Measurements from ENCODE around the gene DOCK7.

Gene DOCK7

DNA sequence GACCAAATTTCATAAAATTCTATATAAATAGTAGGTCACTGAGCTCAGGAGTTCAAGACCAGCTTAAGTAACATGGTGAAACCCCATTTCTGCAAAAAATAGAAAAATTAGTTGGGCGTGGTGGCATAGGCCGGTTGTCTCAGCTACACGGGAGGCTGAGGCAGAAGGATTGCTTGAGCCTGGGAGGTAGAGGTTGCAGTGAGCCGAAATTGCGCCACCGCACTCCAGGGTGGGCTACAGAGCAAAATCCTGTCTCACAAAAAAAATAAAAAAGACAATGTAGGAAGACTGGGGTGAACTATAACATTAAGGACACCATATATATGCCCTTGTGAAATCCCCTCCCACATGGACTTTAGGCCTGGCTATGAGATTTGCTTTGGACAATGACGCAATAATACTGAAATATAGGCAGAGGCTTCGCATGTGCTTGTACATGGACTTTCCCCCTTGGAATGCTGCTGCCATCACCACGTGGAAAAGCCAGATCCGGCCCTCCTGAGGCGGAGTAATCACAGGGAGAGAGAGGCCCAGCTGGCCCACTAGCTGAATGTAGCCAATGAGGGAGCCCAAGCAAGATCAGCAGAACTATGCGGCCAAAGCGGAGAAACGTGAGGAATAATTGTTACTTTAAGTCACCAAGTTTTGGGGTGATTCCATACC lies 264.5 kb downstream of the DOCK7 start:
- DNase-seq (ENCODE audit: low spot score) = no peak

DNA sequence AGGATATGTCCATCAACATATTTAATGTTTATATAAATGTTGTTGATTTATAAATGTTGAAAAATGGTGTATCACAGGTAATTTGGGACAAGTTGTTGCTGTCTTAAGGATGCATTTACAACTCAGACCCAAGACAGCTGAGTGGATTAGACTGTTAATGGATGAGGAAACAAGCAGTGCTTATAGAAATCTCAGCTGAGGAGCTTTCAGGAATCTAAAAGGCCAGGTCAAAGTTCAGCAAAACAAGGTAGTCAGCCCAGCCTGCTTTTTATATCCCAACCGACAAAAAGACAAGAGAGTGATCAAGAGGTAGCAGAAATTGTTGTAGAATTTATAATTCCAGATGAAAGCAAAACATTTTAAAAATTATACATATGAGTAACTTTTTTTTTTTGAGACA lies 268.0 kb downstream of the DOCK7 start:
- no peak for DNase-seq (ENCODE audit: low spot score)
- no peak for FAIRE-seq

More for the DNA sequence above, 264.5 kb downstream of the DOCK7 start:
- no peak for FAIRE-seq

DNA sequence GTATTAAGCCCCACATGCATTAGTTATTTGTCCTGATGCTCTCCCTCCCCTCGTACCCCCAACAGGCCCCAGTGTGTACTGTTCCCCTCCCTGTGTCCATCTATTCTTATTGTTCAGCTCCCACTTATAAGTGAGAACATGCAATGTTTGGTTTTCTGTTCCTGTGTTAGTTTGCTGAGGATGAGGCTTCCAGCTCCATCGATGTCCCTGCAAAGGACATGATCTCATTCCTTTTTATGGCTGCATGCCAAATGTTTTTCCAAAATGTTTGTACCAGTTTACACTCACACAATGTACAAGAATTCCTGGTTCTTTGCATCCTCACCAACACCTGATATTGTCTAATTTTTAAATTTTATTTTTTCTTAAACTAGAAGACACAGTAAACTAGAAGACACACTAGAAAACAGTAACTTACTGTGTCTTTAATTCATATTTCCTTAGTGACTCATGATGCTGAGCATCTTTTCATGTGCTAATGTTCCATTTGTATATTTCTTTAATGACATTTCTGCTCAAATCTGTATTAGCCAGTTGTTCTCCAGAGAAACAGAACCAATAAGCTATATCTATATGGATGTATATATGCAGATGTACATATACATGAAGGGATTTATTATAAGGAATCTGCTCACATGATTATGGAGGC lies 270.7 kb downstream of the DOCK7 start:
- no peak for FAIRE-seq

DNA sequence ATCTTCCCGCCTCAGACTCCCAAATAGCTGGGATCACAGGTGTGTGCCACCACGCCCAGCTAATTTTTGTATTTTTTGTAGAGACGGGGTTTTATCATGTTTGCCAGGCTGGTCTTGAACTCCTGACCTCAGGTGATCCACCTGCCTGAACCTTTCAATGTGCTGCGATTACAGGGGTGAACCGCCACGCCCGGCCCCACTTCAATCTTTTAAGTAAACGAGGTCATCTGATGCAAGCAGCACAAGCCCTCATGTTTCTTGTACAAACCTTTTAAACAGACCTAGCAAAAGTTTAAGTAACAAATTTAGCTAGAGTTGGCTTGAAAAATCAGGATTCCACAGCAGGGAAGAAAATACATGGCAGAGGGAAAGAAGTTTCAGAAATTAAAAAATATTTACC lies 272.5 kb downstream of the DOCK7 start:
- FAIRE-seq (no peak), DNase-seq (ENCODE audit: low spot score) (no peak)

More for the DNA sequence above, 270.7 kb downstream of the DOCK7 start:
- DNase-seq (ENCODE audit: low spot score) = no peak

DNA sequence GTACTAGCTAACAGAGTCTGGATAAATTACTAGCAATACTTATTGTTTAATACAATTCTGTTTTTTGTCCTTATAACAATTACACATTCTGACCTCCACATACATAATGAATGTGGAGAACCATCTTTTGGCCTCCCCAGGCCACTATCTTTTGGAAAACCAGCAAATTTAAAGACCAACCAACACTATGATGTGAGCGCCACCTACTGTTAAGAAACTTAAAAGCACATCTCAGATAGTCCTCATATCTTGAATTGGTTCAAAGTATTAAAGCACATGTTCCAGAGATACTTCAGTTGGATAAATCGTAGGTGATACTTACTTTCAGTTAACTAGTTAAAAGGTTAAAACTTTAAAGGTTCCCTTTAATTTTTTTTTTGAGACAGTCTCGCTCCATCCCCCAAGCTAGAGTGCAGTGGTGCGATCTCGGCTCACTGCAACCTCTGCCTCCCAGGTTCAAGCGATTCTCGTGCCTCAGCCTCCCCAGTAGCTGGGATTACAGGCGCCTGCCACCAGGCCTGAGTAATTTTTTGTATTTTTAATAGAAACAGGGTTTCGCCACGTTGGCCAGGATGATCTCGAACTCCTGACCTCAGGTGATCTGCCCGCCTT lies 280.7 kb downstream of the DOCK7 start:
- DNase-seq (ENCODE audit: low spot score) (peak; percentile 43), FAIRE-seq (no peak)

DNA sequence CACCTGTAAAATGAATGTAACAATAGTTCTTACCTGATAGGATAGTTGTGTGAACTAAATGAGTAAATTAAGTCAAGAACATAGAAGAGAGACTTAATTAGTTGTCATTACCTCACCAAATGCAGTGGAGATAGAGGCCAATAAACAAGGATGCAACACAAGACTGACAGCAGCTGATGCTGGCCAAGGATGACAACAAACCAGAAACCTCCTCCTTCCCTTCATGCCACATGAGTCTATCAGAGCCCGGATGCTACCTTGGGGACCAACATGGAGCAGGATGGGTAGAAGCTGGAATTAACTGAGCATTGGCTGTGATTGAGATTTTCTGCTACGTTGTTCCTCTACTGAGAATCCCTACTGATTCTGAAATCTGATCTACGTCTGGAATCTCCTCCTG lies 281.6 kb downstream of the DOCK7 start:
- FAIRE-seq = no peak
- DNase-seq (ENCODE audit: low spot score) = no peak

DNA sequence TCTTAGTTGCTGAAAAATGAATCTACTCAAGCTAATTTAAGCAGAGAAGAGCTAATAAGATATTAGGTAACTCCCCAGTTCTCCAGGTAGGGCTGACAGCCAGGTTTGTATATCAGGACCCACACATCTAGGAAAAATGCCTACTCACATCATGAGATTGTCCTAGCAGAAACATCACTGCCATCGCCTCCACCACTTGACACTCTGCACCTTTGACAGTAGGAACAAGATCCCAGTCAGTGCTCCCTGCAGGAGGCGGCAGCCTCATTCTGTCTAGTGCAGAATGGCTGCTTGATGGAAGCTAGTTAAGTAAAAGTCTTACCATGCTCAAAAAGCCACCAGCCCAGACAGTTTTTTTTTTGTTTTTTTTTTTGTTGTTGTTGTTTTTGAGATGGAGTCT lies 282.9 kb downstream of the DOCK7 start:
- no peak for DNase-seq (ENCODE audit: low spot score)
- no peak for FAIRE-seq

All from urothelium cell line (cell line).